HT1080 (cell line): ENCODE data around the gene ATP2C2. TPM values are rescaled to one million over a fixed set of nuclear protein-coding genes. Genes with fewer than 3 reads are reported as not detected.
"Not testable (repeated sequence)": the region's sequence is repeated elsewhere in the genome, so short reads cannot be mapped to it uniquely, and the experiment has no call there.

Experiments used
- DNase-seq: peaks from one replicate; pipeline ENCODE4 v3.0.0-alpha.2; 2015; ENCODE audit warnings: low read depth
- total RNA-seq: library from RNA; depleted of rRNA; stranded (reverse); fragments of >200 nt; shearing (Covaris generic); gene quantifications from 2 replicates; pipeline ENCODE4 v1.2.3, GENCODE V29; 2014

ATP2C2 gene
- total RNA-seq, 1 experiment from 2014 or later = not detected

DNA sequence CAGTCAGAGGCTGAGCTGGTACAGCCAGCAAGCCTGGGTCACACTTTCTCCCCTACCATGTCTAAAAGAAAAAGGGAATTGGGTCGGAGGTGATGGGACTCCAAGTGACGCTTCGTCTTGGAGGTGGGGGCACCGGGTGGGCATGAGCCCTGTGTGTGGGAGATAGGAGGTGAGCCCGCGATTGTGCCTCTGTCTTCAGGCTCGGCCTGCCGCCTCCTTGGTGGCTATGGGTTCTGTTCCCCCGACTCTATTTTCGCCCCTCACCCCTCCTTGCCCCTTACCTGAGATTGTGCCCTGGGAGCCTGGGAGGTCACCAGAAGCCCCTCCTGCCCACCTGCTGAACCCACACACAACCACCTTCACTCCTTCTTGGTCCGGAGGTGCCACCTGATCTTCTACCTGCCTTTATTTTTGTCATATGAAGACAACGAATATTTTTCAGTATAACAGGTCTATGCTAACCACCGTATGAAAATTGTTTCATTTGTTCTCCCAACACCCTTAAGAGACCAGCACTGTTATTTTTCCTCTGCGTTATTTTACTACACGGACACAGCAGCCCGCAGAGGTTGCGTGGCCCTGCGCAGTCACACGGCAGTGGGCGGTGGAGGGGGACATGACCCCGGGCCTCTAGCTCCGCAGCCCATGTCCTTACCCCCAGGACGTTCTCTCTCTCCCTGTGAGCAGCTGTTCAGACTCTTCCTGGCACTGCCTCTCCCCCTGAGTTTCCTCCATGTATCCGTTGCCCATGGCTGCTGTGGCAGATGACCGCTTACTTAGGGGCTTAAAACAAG is 49.9 kb downstream of the ATP2C2 start:
- DNase-seq = no peak

DNA sequence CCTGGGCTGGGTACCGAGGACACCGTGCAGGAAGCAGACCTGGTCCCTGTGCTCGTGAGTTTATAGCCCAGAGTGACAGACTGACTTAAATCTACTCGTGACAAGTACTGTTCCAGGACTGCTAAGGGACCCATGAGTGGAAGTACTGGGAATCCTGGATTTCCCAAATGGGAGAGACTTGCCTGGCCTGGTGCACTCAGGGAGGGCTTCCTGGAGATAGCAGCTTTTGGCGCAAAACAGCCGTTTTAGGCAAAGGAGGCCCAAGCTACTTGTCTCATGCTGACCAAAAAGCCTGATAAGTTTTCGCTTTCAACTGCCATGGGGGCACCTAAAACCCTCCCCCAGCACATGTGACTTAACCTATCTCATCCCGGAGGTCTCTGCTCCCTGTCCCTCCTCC is 51.4 kb downstream of the ATP2C2 start:
- no peak for DNase-seq

DNA sequence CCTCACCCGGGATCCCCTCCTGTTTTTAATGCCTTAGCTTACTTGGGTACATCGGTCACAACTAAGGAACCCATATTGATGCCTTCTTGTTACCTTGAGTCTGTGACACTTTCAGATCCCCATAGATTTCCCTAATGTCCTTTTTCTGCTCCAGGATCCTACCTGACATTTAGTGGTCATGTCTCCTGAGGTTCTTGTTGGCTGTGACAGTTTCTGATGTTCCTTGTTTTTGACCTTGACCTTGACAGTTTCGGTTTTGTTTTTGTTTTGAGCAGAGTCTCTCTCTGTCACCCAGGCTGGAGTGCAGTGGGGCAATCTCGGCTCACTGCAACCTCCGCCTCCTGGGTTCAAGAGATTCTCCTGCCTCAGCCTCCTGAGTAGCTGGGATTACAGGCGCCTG is 52.2 kb downstream of the ATP2C2 start:
- not testable (repeated sequence) for DNase-seq

DNA sequence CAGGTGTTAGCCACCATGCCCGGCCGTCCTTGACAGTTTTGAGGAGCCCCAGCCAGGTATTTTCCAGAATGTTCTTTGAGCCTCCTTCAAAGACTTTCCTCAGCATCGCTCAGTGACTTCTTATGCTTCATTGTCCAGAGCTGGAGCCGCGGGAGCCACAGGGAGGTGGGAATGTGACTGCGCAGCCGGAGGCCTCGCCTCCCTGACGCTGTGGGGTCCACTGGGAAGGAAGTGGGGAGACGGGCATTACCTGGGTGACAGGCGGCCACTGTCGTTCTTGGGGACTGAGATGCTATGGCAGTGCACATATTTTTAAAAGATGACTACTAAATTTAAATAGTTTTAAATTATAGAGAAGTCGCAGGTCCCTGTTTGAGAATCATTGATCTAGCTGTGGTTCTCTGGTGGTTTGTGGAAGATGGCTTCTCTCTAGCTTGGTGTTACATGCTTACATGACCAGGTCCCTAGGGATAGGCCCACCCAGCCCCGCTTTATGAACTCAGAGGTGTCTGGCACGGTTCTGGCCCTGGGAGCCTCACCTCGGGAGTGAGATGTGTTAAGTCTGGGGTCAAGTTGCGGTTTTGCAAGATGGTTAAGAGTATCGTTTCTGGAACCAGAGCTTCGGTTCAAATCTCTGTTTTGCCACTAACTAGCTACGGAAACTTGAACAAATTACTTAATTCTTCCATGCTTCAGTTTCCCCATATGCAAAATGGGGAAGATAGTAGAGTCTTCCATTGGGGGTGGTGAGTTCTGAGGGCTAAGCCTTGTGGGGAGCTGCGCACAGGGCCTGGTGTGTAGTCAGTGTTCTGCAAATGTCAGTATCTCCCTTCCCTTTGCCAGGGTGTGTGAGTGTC is 53.0 kb downstream of the ATP2C2 start:
- no peak for DNase-seq

DNA sequence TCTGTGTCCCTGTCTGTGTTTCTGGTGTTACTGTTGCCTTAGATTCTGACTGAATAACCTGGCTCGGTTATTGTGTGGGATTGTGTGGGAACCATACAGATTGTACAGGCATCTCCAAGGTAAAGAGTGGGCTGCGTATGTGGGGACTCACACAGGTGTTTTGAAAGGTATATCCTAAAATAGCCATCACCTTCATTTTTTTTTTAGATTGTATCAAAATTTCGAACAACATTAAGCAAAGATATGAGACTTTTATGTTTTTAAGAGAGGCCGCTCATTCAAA is 53.5 kb downstream of the ATP2C2 start:
- DNase-seq = no peak

DNA sequence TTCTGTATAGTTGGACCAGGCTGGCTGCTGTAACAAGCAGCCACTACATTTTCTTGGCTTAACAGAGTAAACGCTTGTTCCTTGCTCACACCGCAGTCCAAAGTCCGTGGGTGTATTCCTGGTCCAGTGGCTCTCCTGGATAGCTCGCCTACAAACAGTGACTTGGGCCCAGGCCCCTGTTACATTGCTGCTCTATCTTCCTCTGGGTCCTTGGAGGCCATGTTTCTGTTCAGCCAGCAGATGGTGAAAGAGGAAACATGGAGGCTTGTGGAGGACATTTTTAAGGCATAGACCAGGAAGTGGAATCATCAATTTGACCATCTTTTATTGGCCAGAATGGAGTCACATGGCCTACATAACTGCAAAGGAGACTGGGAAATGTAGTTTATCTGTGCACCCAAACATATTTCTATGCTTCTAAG is 55.1 kb downstream of the ATP2C2 start:
- peak; percentile 78 for DNase-seq

DNA sequence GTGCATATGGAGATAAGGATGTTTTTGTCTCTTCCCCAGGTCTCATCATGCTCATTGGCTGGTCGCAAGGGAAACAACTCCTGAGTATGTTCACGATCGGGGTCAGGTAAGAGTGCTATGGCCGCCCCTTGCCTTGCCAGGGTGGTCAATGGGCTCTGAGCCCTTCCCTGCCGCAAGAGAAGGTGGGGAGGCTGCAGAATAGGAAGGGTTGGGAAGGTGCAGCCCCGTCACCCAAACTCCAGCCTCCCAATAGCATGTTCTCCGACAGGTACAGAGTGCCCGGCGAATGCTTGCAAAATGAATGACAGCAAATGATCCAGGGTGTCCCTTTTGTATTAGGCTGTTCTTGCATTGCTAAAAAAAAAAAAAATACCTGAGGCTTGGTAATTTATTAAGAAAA is 57.4 kb downstream of the ATP2C2 start:
- no peak for DNase-seq

DNA sequence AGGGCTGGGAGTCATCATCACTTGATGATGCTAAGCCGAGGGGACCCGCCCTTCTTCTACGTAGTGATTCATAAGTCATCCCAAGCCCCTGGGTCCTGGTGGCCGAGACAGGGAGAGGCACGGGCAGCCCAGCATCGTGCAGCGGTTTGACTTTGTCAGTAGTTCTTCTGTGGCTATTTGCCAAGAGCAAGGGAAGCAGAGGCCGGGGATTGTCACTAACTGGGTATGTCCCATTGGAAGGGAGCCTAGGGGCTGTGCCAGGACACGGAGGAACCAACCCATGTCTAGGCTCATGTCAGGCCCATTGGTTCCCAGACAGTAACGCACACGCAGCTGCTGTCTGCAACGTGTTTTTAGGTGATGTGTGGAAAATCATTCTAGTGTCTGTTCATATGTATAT is 58.5 kb downstream of the ATP2C2 start:
- DNase-seq = no peak

DNA sequence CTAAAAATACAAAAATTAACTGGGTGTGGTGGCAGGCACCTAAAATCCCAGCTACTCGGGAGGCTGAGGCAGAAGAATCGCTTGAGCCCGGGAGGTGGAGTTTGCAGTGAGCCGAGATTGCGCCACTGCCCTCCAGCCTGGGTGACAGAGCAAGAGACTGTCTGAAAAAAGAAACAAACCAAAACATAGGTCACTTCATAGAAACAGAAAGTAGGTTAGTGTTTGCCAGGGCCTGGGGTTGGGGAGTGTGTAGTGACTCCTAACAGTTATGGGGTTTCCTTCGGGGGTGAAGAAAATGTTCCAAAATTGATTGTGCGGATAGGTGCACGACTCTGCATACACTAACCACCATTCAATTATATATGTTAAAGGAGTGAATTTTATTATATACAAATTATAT is 59.2 kb downstream of the ATP2C2 start:
- DNase-seq = no peak

DNA sequence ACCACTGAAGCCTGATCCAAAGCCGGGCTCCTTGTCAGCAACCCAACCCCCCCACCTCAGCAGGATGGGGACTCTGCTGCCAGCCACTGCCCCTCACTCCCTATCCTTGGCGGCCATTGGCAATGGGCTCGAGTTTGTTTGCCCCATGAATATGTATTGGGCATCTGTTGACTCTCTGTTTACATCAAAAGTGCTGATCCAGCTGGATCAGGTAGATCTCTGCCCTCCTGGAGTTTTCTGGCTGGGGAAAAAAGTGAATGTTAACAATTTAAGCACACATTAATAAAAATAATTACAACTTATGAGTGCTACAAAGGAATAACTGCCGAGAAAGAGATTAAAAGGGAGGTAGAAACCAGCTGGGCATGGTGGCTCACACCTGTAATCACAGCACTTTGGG is 62.5 kb downstream of the ATP2C2 start:
- DNase-seq = no peak

DNA sequence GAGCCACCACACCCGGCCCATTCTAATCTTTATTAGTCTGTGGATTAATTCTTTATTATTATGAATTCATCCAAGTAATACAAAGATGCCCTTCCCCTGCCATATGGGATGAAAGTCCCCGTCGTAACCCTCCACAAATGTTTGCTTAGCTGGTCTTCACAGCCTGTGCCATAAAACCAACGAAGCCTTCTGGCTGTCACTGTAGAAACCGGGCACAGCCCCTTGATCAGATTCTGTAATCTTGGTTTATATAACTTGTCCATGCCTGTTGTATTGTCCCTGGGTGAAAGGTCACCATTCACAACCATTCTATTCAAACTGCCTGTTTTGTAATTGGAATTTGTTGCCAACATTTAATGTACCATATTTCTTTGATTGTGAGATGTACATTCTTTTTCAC is 66.5 kb downstream of the ATP2C2 start:
- DNase-seq = no peak

DNA sequence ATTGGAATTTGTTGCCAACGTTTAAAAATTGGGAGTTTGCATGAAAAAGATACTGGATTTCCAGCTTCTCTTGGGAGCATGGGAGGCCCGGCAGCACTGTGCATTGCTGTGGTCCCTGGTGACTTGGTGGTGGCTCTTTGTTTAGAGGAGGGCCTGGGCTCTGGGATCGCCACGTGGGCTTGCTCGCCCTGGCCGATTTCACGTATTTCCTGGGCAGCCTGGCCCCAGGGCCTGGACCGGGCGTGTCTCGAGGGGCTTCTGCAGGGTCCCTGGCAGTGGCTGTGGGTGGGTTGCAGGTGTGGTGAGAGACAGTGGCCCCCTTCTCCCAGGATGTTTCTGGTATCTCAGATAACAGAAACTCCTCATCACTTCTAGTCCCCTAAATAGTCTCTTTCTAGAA is 67.9 kb downstream of the ATP2C2 start:
- DNase-seq = no peak

DNA sequence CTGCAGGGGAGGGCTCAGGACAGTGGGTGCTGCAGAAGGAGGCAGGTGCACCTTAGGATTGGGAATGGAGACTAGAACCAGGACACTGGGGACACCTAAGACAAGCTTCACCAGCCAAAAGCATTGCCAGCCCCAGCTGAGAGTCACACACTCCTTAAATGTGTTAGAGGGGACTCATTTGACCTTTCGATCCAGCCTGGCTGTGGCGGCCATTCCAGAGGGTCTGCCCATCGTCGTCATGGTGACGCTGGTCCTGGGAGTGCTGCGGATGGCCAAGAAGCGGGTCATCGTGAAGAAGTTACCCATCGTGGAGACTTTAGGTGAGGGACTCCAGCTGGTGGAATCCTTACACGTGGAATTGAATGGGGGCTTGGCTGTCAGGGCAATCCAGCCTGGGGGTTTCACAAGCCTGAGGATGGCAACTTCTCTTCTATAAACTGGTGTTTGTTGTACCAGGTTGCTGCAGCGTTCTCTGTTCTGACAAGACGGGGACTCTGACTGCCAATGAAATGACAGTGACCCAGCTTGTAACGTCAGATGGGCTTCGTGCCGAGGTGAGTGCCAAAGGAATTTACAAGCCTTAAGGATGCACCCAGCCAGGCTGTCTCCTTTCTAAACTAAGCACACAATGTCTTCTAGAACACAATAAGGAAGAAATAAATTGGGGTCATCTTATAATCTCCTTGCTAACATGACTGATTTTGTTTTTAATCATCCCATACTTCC is 70.8 kb downstream of the ATP2C2 start:
- DNase-seq = no peak

DNA sequence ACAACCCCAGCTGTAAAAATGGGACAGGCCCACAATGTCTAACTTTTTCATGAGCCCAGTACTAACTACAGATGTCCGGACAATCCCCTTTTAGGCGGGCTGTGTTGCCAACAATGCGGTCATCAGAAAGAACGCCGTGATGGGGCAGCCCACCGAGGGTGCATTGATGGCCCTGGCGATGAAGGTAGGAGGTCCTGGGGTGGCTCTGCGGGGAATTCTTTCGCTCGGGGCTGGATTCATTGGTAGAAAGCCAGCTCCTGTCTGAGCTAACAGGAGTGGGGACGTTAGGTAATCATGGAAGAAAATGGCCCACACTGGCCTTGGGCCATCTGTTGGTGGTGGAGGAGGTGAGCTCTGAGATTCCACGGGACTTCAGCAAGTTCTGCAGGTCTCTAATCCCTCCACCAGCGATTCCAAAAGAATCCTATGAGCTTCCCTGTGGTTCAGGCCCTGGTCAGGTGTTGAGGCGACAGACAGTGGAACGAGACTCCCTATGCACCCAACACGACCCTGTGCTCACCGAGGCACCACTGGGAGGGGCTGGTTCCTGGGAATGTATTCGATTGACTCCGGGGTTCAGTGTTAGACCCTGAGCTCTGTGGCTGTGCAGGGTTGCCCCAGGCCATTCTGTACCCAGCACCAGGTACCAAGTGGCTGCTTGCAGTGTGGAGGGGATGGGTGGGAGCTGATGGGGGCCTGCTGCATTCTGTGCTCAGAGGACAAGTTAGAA is 74.2 kb downstream of the ATP2C2 start:
- DNase-seq = no peak

DNA sequence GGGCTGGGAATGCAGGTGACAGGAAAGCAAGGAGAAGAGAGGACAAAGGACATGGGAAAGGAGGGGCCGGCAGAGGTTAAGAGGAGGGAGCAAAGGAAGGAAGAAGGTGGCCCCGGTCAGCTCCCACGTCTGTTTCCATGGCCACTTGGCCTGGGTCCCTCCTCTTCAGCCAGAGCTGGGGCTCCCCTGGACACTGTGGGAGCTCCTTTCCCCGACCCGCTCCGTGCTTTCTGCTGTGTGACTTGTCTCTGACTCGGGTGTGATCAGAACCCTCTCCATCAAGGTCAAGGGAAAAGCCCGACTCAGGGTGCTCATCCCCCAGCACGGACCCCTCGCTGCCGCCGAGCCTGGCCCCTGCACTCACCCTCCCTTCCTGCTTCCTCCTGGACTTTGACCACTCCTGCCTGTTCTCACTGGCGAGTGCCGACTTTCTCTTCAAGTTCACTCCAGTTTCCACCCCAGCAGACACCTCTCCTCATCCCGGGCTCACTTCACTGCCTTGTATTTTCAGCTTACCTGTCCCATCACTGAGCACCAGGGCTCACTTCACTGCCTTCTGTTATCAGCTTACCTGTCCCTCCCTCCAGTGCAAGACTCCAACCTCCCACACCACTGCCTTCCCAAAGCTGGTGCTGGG is 74.9 kb downstream of the ATP2C2 start:
- DNase-seq = no peak

DNA sequence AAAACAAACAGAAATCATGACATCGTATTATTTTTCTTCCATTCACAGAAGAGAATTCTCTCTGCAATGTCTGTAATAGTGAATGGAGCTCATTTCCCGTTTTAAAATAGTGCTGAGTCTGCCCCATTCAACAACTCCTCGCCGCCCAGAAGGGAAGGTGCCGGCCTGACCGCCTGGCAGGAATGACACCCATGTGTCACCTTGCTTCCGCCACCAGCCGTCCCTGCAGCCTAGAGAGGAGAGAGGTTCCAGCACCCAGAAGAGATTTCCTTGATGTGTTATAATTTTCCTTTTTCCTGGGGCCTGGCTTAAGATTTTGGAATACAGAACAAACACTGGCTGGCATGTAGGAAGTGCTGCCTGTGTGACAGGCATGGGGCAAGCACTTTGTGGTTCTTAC is 76.1 kb downstream of the ATP2C2 start:
- DNase-seq = no peak

DNA sequence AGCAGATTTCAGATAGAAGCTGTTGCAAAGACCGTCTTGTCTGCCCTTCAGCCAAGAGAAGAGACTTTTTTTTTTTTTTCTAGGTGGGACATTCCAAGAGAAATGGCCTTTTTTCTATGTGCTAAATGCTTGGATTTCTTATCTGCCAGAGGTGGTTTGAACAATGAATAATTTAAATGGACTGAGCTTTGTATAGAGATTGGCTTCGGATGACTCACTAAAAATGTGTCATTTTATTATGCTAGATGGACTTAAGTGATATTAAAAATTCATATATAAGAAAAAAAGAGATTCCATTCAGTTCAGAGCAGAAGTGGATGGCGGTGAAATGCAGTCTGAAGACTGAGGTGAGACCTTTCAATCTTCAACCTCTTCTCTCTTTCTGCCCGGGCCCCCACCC is 77.7 kb downstream of the ATP2C2 start:
- no peak for DNase-seq

DNA sequence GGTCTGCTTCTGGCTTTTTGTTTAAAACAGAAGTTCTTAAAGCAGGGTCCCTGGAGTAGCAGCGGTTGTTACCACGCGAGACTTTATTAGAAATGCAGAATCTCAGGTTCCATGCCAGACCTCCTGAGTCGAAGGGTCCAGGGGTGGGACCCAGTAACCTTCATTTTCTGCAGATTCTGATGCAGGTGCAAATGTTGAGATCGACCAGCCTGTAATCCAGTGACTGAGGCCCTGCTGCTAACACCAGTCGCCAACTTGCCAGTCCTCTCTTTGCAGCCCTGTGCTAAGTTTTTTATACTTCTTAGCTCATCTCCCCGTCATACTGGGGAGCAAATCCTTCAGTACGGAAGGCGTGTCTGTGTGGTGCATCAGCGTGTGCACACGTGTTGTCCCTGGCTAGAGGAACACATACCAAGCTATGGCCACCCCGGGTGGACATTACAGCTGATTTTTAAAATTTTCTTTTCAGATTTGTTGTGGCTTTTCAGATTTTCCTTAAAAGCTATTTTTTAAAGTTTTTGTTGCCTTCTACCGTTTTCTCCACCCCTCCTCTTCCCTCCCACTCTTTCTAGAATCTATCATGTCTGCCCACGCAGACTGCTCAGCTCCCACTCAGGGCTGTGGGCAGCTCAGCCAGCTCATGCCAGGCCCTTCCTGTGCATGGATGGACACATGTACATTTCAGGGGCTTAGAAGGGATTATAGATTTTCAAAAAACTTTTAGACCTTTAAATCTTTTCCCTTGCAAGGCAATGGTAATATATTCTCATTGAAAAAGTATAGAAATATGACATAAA is 78.5 kb downstream of the ATP2C2 start:
- DNase-seq = no peak

DNA sequence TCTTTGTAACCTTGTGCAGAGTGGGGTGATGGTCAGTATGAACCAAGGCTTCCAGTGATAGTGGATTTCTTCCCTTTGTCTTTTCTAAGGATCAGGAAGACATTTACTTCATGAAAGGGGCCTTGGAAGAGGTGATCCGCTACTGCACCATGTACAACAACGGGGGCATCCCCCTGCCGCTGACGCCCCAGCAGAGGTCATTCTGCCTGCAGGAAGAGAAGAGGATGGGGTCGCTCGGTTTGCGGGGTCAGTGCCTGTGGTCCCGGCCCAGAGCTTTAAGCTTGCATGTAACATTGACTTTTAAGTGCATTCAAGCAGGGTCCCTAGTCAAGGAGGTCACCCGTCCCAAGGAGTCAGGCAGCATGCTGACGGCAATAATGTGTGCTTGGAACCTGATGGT is 80.1 kb downstream of the ATP2C2 start:
- DNase-seq = no peak
